Fibroblast of skin of right biceps (primary cell): ENCODE measurements around the gene NOTUM.
"Not testable (repeated sequence)": the region's sequence is repeated elsewhere in the genome, so short reads cannot be mapped to it uniquely, and the experiment has no call there.

ENCODE experiments used
- DNase-seq: peaks from one replicate; pipeline ENCODE4 v3.0.0-alpha.2; 2013

NOTUM gene

GRCh38 chr17:81996232-81996756 is 35.3 kb upstream of the NOTUM start:
- DNase-seq: no peak

GRCh38 chr17:81995463-81996231 is 34.7 kb upstream of the NOTUM start:
- no peak for DNase-seq

- no peak for DNase-seq
Measured at GRCh38 chr17:81994593-81995462, 33.8 kb upstream of the NOTUM start.

GRCh38 chr17:81993729-81994592 is 33.0 kb upstream of the NOTUM start:
- no peak for DNase-seq

- DNase-seq: no peak
Measured at GRCh38 chr17:81992306-81993102, 31.5 kb upstream of the NOTUM start.

GRCh38 chr17:81991684-81992305 is 30.8 kb upstream of the NOTUM start:
- peak; percentile 41 for DNase-seq

- DNase-seq: no peak
Measured at GRCh38 chr17:81990836-81991683, 30.1 kb upstream of the NOTUM start.

- DNase-seq: no peak
Measured at GRCh38 chr17:81987161-81987770, 26.3 kb upstream of the NOTUM start.

GRCh38 chr17:81986606-81987005 is 25.6 kb upstream of the NOTUM start:
- DNase-seq: no peak

GRCh38 chr17:81984773-81985410 is 23.9 kb upstream of the NOTUM start:
- no peak for DNase-seq

- no peak for DNase-seq
Measured at GRCh38 chr17:81983639-81984373, 22.8 kb upstream of the NOTUM start.

- no peak for DNase-seq
Measured at GRCh38 chr17:81983011-81983638, 22.1 kb upstream of the NOTUM start.

- DNase-seq: not testable (repeated sequence)
Measured at GRCh38 chr17:81981511-81981910, 20.5 kb upstream of the NOTUM start.

- DNase-seq: no peak
Measured at GRCh38 chr17:81980707-81981343, 19.8 kb upstream of the NOTUM start.

GRCh38 chr17:81980122-81980521 is 19.1 kb upstream of the NOTUM start:
- DNase-seq: no peak

- no peak for DNase-seq
Measured at GRCh38 chr17:81978524-81979298, 17.7 kb upstream of the NOTUM start.
